NCI-H82 treated with DMSO at 0.1 percent for 48 hours (cell line): ENCODE measurements around the gene PPAN.

Experiments used
- DNase-seq: peaks from one replicate; lab custom pipeline; 2025; ENCODE audit not compliant: unreplicated experiment; lab: John Stamatoyannopoulos, UW

PPAN gene

DNA sequence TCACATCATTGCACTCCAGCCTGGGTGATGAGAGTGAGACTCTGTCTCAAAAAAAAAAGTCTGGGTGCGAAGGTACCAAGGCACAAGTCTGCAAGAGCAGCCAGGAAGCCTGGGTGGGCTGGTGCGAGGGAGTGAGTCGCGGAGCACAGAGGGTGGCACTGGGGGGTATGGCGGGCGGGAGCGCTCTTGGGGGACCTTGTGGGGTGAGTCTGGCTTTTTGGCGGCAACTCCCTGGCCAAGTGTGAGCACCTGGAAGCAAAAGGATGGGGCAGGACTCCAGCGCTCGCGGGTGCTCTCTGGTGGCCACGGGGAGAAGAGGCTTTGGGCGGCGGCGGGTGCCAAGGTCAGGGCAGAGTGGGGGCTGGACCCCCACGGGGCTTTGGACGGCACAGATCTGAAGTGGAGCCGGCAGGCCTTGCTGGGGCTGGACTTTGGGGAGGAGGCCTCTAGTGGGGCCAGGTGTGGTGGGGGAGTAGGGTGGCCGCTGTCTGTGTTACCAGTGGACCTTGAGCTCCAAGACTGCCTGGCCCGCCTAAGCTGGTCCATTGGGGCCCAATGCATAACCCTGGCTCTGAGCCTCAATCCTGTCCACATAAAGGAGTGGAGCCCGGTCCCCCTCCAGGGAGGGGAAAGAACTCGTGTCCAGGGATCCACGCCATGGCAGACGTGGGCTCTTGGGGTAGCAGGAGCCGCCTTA, 6.9 kb downstream of the PPAN start:
- peak; percentile 26 for DNase-seq

DNA sequence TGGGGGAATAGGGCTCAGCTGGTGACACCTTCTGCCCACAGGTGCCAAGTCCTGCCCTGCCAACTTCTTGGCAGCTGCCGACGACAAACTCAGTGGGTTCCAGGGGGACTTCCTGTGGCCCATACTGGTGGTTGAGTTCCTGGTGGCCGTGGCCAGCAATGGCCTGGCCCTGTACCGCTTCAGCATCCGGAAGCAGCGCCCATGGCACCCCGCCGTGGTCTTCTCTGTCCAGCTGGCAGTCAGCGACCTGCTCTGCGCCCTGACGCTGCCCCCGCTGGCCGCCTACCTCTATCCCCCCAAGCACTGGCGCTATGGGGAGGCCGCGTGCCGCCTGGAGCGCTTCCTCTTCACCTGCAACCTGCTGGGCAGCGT, 7.4 kb downstream of the PPAN start:
- no peak for DNase-seq

DNA sequence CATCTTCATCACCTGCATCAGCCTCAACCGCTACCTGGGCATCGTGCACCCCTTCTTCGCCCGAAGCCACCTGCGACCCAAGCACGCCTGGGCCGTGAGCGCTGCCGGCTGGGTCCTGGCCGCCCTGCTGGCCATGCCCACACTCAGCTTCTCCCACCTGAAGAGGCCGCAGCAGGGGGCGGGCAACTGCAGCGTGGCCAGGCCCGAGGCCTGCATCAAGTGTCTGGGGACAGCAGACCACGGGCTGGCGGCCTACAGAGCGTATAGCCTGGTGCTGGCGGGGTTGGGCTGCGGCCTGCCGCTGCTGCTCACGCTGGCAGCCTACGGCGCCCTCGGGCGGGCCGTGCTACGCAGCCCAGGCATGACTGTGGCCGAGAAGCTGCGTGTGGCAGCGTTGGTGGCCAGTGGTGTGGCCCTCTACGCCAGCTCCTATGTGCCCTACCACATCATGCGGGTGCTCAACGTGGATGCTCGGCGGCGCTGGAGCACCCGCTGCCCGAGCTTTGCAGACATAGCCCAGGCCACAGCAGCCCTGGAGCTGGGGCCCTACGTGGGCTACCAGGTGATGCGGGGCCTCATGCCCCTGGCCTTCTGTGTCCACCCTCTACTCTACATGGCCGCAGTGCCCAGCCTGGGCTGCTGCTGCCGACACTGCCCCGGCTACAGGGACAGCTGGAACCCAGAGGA, 7.9 kb downstream of the PPAN start:
- DNase-seq = no peak

DNA sequence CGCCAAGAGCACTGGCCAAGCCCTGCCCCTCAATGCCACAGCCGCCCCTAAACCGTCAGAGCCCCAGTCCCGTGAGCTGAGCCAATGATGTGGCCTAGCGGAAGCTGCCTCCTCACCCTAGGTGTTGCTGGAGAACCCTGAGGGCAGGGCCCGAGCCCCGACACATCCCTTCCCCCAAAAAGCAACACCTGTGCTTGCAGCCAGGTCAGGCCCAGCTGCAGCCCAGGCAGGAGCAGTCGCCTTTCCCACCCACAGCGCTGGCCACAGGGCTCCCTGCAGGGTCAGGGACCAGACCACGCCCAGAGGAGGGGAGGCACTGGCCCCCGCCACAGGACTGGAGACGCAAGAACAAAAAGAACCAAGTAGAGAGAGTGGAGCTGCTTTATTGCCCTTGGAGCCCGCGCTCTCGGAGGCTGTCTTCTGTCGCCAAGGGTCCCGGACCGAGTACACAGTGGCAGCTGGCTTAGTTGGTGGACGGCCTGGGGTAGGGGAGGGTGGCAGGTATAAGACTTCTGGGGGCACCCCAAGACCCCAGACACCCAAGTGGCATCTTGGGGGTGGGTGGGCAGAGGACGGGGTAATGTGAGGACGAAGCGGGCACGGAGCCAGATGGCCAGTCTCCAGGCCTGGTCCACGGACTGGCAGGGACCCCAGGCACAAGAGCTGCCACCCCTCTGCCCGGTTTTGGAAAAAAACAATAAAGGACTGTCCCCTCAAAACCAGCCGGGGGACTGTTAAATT, 8.7 kb downstream of the PPAN start:
- DNase-seq = no peak

DNA sequence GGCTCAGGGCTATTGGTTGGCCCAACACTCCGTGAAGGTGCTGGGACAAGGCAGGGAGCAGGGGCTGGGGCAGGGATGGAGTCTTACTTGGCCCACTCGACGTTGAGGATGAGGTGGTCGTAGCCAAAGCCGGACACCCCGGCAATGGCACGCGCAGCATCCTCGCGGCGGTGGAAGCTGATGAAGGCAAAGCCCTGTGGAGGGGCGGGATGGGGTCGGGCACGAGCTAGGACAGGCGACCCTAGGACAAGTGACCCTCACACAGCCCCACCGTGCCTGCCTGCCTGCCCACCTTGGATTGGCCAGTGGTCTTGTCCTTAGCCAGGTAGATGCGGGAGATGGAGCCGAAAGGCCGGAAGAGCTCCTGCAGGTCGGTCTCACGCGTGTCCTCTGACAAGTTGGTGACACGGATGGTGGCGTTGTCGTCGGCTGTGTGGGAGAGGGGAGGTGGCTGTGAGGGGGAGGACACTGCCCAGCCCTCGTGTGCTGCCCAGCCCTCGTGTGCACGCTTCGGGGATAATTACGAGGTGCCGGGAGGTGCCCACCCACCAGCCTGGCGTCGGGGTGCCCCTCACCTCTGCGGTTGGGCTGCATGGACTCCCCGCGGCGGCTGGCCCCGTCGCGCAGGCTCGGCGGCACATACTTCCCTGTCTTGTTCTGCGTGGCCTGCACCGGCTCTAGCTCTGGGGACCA, 9.4 kb downstream of the PPAN start:
- no peak for DNase-seq

DNA sequence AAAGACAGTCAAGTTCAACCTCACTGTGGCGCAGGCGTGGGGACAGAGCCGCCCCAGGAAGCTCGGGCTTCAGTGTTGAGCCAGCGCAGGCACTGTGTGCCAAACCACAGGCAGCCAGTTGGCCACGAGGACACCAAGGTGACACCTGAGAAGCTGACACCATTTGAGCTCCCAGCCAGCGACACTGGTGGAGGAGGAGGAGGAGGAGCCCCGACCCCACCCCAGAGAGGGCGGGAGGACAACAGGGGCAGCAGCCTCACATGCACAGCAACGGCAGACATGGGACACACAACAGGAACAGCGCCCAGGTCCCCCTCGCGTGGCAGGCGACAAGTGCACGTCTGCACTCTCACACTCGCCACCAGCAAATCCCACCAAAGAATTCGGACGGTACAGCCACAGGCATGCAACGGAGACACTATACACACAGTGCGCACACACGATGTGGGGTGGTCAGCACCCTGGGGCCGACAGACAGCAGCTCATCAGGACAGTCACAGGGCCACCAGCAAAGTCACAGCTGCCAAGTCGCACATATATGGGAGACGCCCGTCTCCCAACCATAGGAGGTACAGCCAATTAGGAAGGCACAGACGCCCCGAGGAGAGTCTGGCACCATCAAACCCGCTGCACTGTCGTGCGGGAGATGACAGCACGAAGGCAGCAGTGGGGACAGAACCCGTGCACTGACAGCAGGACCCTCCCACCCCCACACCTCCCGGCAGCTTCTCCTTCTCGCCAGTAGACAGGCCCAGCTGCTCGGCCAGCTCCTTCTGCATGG, 10.1 kb downstream of the PPAN start:
- no peak for DNase-seq

DNA sequence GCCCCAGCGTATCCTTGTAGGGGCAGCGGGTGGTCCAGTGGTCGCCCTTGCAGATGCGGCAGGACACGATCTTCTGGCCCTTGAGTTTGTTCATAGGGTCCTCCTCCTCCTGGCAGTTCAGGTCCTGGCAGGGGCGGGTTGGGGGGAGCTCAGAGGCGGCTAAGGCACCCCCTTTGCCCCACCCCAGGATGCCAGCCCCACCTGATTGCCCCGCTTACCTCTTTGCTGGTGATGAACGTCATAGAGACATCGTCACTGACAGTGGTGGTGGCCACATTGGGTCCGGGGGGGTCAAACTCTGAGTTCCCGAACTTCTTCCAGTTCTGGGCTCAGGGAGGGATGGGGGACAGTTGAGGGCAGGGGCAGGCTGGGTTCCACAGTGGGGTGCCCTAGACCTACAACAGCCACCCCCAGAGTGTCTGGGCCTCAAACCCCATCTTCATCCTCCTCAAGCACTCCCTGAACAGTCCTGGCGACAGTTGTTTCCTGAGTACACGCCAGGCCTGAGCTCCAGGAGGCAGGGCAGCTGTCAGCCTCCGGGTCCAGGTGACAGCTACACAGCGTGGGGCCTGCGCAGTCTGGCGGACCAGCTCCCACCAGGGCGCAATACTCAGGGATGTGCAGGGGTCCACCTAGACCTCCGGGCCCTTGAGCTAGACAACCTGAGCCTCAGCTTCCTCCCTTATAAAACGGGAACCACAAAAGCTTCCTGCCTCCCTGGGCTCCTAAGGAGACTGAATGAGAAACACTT, 10.9 kb downstream of the PPAN start:
- no peak for DNase-seq

DNA sequence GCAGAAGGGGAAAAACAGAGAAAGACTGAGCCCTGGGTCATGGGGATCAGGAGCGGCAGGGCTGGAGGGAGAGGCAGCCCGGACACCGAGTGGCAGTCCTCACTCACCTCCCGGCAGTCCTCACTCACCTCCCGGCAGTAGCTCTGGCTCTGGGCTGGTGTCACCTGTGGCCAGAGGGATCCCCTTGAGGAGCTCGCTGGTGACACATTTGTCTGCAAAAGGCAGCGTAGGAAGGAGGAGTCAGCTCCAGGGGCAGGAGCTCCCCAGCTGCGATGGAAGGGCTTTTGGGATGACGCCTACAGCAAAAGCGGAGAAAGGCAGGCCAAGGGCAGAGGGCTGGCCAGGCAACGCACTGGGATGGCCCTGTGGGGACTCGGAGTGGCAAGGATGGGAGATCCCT, 12.8 kb downstream of the PPAN start:
- DNase-seq = no peak

DNA sequence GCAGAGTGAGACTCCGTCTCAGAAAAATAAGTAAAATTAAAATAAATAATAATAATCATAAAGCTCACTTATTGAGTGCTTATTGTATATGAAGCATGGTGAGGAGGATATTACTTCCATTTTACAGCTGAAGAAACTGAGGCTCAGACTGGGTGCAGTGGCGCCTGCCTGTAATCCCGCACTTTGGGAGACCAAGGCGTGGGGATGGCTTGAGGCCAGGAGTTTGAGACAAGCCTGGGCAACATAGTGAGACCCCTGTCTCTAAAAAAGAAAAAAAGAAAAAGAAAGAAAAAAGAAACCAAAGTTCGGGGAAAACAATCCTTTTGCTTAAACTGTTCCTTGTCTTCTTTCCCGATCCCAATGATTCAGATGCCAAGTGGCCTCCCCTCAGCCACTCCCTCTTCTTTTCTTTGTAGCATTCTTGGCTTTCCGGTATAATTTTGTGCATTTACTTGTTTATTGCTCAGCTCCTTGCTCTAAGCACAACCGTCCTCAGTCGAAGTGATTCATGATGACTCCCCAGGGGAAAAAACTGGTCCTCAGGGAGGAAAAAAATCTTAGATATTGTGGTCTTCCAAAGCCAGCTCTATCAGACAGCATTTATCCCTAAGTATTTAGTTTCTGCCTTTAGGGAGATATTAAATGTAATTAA, 14.5 kb downstream of the PPAN start:
- DNase-seq = no peak

DNA sequence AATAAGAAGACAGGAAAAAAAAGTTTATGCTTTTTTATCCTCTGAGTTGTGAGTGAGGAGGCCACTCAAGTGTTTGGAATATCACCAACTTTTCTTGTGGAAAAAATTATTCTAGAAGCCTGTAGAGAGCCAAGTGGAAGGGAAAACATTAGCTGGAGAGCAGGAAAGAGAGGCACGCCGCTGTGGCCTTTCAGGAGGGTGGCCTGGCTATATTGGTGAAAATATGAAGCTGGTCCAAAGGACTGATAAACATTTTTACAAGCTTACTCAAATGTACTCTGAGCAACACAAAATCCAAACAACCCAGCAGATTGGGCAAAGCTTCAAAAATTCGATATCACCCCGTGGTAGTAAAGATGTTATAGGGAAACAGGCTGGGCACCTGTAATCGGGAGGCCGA, 15.9 kb downstream of the PPAN start:
- no peak for DNase-seq

DNA sequence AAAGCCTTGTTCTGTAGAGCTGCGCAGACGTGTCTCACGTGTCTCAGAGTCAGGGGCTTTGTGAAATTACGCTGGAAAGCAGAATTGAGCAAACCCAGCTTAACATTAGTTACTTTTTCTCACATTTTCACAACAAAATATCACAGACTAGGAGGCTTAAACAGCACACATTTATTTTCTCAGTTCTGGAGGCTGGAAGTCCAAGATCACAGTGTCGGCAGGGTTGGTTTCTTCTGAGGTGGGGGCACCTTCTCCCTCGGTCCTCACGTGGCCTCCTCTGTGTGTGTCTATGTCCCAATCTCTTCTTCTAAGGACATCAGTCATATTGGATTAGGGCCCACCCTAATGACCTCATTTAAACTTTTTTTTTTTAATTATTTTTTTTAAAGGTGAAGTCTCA, 18.3 kb downstream of the PPAN start:
- no peak for DNase-seq

DNA sequence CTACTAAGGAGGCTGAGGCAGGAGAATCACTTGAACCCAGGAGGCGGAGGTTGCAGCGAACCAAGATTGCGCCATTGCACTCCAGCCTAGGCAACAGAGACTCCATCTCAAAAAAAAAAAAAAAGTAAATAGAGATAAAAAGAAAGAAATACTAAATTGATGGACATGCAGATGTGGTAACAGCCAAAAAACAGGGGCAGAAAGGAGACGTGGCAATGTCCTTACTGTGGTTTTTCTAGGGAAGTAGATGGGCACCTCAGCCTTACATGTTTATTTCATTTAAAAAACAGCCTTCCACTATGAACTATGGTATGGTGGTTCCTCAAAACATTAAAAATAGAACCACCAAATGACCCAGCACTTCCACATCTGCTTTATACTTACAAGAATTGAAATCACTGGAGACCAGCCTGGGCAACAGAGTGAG, 20.1 kb downstream of the PPAN start:
- DNase-seq = no peak

DNA sequence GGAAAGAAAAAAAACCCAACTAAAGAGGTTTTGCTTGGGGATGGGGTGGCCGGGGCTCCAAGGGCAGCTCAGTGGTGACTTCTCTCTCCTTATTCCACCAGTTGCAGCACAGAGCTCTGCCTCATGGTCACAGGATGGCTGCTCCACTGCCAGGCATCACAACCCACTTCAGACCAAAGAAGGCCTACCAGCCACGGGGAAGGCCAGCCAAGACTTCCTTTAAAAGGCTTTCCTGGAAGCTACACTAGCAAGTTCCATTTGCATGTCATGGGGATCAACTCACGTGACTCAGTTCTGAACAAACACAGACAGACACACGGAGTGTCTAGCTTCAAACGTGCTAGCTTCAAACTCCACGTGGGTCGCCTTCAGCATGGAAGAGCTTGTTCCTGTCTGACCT, 26.7 kb downstream of the PPAN start:
- DNase-seq = no peak

DNA sequence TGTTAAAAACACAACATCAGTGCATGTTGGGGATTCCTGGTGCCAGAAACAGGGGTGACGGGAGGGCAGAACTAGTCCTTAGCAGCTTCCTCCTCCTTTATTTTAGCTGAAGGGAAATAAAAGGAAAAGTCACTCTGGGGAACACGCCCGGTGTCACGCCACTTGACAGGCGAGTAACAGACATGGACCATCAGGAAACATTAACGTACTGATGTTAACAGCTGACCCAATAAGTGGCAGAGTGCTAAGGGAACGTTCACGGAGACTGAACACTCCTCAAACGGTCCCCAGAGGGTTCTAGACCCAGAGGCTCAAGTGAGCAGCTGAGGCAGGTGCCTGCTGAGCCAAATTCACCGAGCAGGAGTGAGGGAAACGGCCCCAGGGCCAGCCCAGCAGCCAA, 27.4 kb downstream of the PPAN start:
- DNase-seq = no peak

DNA sequence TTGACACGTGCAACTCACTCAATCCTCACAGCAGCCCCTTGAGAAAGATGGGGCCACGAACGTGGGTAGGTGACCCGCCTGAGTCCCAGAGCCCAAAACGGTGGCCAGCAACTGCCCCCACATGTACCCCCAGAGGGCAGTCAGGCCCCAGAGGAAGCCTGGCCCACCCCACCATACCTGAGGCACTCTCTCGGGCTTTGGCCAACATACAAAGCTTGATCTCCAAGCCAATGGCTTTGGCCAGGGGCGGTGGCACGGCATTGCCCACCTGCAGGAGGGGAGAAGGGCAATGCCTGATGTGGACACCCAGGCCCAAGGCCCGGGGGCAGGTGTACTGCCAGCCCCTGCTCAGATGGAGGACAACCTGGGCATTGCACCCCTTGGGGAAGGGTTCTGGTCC, 27.9 kb downstream of the PPAN start:
- no peak for DNase-seq

DNA sequence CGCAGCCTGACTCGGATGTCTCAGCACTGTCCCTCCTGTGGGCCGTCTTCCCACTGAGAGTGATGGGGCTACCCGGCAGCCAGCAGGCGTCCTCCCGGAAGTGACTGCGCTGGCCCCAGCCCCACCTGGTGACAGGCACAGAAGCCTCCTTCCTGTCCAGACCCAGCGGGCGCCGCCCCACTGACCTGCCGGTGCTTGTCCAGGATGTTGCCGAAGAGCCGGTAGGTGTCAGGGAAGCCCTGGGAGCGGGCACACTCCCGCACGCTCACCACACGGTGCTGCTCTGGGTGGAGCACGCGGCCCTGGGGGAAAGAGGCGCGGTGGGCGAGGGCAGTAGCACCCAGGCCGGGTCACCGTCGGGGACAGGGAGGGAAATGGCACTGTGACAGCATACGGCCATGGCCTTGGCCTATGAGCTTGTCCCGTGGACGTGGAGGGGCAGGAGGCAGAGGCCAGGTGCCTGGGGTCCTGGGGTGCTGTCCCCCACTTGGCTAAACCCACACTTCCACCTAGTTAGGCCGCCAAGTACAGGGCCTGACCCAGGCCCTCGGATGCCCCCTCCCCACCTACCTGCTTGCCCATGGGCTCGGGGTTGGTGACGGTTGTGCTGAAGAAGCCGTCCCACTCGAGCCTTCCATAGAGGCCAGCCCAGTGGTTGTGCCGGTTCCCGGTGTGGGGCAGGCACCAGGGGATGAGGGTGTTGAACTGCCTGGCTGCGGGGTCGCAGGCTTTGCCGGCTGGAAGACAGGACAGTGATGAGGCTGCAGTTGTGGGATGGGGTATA, 29.6 kb downstream of the PPAN start:
- DNase-seq = no peak

DNA sequence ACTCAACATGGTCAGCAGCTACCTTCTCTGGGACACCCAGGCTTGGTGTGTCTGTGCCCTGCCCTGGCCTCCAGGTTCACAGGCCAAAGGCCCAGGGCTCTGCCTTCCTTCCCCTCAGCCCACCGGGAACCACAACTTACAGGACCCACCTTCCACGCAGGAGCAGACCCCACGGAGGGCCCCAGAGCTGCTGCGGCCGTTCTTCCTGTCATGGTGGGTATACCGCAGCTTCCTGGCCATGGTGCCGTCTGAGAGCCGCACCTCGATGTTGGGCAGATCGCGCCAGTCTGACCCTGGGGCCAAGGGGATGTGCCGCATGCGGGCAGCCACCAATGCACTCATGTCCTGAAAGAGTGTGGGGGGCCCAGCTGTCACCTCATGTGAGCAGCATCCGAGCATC, 30.8 kb downstream of the PPAN start:
- no peak for DNase-seq

DNA sequence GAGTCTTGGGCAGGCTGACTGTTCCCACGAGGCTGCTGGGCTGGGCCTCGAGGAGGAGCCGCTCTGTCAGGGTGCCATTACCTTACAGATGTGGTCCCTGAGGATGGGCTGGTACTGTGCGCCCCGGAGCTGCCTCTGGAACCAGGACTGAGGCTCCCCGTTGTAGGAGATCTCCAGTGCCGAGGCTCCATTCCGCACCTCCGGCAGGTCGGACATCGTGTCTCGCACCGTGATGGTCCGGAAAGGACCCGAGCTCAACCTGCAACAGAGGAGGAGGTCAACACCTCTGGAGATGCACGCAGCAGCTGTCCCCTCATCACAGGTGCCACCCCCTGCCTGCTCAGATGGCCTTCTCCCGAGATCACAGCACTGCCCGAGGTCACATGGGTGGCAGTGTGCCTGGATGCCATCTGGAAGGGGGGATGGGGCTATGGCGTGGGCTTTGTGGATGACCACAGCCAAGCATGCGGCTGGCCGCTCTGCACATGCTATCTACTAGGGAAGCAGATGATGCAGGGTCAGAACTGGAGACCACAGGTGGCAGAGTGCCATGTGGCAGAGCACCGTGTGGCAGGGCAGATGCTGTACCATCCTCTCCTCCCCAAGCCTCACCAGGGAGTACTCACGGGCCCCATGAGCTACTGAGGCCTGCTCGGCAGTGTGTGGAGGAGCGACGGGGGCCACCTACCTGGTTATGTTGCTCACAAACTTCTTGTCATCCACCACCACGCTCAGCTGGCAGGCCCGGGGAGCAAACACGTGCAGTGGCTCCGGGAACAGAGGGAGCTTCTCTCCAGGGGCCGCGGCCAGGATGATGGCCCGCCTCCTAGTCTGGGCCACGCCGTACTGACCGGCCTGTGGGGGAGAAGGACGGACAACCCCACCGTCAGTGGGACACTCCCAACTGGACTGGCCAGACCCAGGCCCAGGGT, 31.9 kb downstream of the PPAN start:
- no peak for DNase-seq
